Loucy (cell line): Measurements from ENCODE around the gene CD4.

Experiments
- EZH2phosphoT487 ChIP-seq: fragments of 200-600 bp; IDR thresholded peaks from 2 replicates; pipeline ENCODE4 v1.6.1; 2018; ENCODE audit warnings: antibody characterized with exemption, mild to moderate bottlenecking, moderate library complexity, borderline replicate concordance
- TF ChIP-seq, protein P1 (sequence below): fragments of 200-600 bp; sonication (generic); conservative IDR thresholded peaks from 2 replicates; pipeline ENCODE4 v1.5.1; 2014; ENCODE audit warnings: mild to moderate bottlenecking, antibody characterized with exemption, low read length

DNA sequence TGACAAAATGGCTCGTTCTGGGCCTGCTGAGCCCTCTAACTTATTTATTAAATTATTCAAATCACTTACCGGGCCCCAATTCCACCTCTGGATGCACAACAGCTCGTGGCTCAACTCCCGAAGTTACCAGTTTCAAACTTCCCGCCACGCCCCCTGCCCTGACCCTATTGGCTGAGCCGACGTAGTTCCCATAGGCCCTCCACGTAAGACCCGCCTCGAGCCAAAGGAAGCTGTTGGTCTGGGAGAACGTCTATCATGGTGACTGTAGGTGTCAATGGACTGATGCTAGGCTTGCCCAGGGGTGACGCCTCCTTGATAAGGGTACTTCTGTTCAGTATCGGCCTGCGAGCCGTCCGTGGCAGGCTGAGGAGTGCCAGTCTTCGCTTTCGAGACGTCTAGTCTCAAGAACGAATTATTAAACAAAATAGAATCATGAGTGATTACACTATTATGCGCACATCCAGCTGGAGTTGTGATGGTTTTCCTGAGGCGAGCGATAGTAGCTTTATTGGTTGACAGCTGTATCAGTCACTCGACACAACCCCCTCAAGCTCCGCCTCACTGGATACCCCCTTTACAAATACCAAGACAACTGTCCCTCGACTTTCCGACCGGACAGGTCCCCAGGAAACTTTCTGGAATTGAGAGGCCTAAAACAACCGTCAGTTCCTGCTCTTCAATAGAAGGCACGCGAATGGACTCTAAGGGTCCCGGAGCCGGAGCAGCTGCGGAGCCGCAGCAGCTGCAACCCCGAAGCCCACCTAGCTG is 62.0 kb downstream of the CD4 start, which contains the start of gene CDCA3:
- TF ChIP-seq, protein P1, sequence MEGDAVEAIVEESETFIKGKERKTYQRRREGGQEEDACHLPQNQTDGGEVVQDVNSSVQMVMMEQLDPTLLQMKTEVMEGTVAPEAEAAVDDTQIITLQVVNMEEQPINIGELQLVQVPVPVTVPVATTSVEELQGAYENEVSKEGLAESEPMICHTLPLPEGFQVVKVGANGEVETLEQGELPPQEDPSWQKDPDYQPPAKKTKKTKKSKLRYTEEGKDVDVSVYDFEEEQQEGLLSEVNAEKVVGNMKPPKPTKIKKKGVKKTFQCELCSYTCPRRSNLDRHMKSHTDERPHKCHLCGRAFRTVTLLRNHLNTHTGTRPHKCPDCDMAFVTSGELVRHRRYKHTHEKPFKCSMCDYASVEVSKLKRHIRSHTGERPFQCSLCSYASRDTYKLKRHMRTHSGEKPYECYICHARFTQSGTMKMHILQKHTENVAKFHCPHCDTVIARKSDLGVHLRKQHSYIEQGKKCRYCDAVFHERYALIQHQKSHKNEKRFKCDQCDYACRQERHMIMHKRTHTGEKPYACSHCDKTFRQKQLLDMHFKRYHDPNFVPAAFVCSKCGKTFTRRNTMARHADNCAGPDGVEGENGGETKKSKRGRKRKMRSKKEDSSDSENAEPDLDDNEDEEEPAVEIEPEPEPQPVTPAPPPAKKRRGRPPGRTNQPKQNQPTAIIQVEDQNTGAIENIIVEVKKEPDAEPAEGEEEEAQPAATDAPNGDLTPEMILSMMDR, result no peak
- no peak for TF ChIP-seq EZH2phosphoT487
